KMS-11 (cell line): Measurements from ENCODE around the gene UROD.

Source experiments
- H2AFZ ChIP-seq: fragments of 200-600 bp; sonication (generic); 2 replicates; pipeline ENCODE4 v1.6.1; 2016; ENCODE audit warnings: antibody characterized with exemption, mixed run types, low read depth
- H3K27ac ChIP-seq: fragments of 200-600 bp; sonication (generic); 2 replicates; pipeline ENCODE4 v1.6.1; 2016; ENCODE audit warnings: mild to moderate bottlenecking, mixed run types
- H3K27me3 ChIP-seq: fragments of 200-600 bp; sonication (generic); 2 replicates; pipeline ENCODE4 v1.6.1; 2017; ENCODE audit warnings: mild to moderate bottlenecking, low read depth, mixed run types, moderate library complexity; ENCODE audit not compliant: insufficient read depth
- H3K36me3 ChIP-seq: fragments of 200-600 bp; sonication (generic); 2 replicates; pipeline ENCODE4 v1.6.1; 2017; ENCODE audit warnings: mild to moderate bottlenecking, mixed run types; ENCODE audit not compliant: insufficient read depth
- H3K4me1 ChIP-seq: fragments of 200-600 bp; sonication (generic); 2 replicates; pipeline ENCODE4 v1.6.1; 2016; ENCODE audit warnings: mild to moderate bottlenecking, low read depth, mixed run types; ENCODE audit not compliant: poor library complexity, severe bottlenecking
- H3K4me2 ChIP-seq: fragments of 200-600 bp; sonication (generic); 2 replicates; pipeline ENCODE4 v1.7.0; 2016; ENCODE audit warnings: mild to moderate bottlenecking, mixed run types
- H3K4me3 ChIP-seq: fragments of 200-600 bp; sonication (generic); IDR thresholded peaks from 2 replicates; pipeline ENCODE4 v1.6.1; 2017; ENCODE audit warnings: low read depth, low read length, mixed read lengths; ENCODE audit not compliant: insufficient read depth
- H3K79me2 ChIP-seq: fragments of 200-600 bp; sonication (generic); 2 replicates; pipeline ENCODE4 v1.6.1; 2016; ENCODE audit warnings: low read depth, mixed run types; ENCODE audit not compliant: insufficient read depth
- H3K9ac ChIP-seq: fragments of 200-600 bp; sonication (generic); 2 replicates; pipeline ENCODE4 v1.6.1; 2016; ENCODE audit warnings: mild to moderate bottlenecking, mixed run types
- H4K20me1 ChIP-seq: fragments of 200-600 bp; sonication (generic); 2 replicates; pipeline ENCODE4 v1.6.1; 2016; ENCODE audit warnings: mild to moderate bottlenecking, mixed run types; ENCODE audit not compliant: insufficient read depth
- CTCF ChIP-seq: fragments of 200-600 bp; sonication (generic); conservative IDR thresholded peaks from 2 replicates; pipeline ENCODE4 v1.6.1; 2017; ENCODE audit warnings: low read depth, mild to moderate bottlenecking, antibody characterized with exemption, low read length, moderate library complexity, mixed read lengths

Gene UROD

GRCh38 chr1:45011837-45012638, at the start of gene UROD:
TSS of gene UROD (plus strand) at chr1:45012254. CDS start at chr1:45012266, 12 bp downstream.
- H3K79me2 ChIP-seq = no peaks in the 10 kb centered on the region
- H3K36me3 ChIP-seq = no peaks in the 10 kb centered on the region

GRCh38 chr1:44962729-44963128, 49.3 kb upstream of the UROD start:
- Histone ChIP-seq H4K20me1 (no peaks in the 10 kb centered on the region), H3K9ac (no peak overlapping the region), H3K4me3 (no peak overlapping the region), H3K27me3 (no peaks in the 10 kb centered on the region), H3K4me1 (no peaks in the 10 kb centered on the region), H3K79me2 (no peaks in the 10 kb centered on the region; the same call in 1 of the 2 replicates), H3K36me3 (no peaks in the 10 kb centered on the region), H2AFZ (no peak overlapping the region), H3K27ac (no peak overlapping the region), H3K4me2 (no peak overlapping the region)
- no peak for TF ChIP-seq CTCF

More at GRCh38 chr1:45011837-45012638, at the start of gene UROD:
- Histone ChIP-seq H3K4me1 (peaks cover 11% of the 10 kb centered on the region), H3K27ac (peak within 1 kb of the TSS; percentile 79), H3K4me3 (peak within 1 kb of the TSS; percentile 62), H3K4me2 (peak within 1 kb of the TSS; percentile 94), H4K20me1 (no peaks in the 10 kb centered on the region), H3K27me3 (no peaks in the 10 kb centered on the region), H3K9ac (peak within 1 kb of the TSS; percentile 72), H2AFZ (peak within 1 kb of the TSS; percentile 99)
- no peak for TF ChIP-seq CTCF

GRCh38 chr1:44964396-44964795, 47.7 kb upstream of the UROD start:
- H3K27me3 ChIP-seq = no peaks in the 10 kb centered on the region
- H3K36me3 ChIP-seq = no peaks in the 10 kb centered on the region
- no peaks in the 10 kb centered on the region for H3K4me1 ChIP-seq
- no peak overlapping the region for H3K4me2 ChIP-seq
- no peaks in the 10 kb centered on the region; the same call in 1 of the 2 replicates for H3K79me2 ChIP-seq
- H3K9ac ChIP-seq = no peak overlapping the region
- H3K4me3 ChIP-seq = no peak overlapping the region
- no peak for TF ChIP-seq CTCF
- no peaks in the 10 kb centered on the region for H4K20me1 ChIP-seq
- no peak overlapping the region for H2AFZ ChIP-seq
- H3K27ac ChIP-seq = no peak overlapping the region

- H3K27me3 ChIP-seq = no peaks in the 10 kb centered on the region
- TF ChIP-seq CTCF = no peak
- H3K4me1 ChIP-seq = peaks cover 24% of the 10 kb centered on the region
- H3K4me3 ChIP-seq = no peak overlapping the region
- no peak overlapping the region for H2AFZ ChIP-seq
- H3K27ac ChIP-seq = no peak overlapping the region
- no peak overlapping the region for H3K4me2 ChIP-seq
- no peaks in the 10 kb centered on the region for H3K36me3 ChIP-seq
- no peaks in the 10 kb centered on the region for H4K20me1 ChIP-seq
- no peak overlapping the region for H3K9ac ChIP-seq
- H3K79me2 ChIP-seq = peaks cover 12% of the 10 kb centered on the region; the same call in 1 of the 2 replicates
Measured at GRCh38 chr1:44970317-44970716, 41.7 kb upstream of the UROD start.
